Right lobe of liver (tissue), 4 donors: ENCODE data around the gene CAPN2.

Source experiments
- CTCF ChIP-seq, 4 donors: fragments of 200-600 bp in 3 of 4; fragments of 450-650 bp in 1 of 4; IDR thresholded peaks; one replicate each; pipeline versions ENCODE4 v1.5.1 to v1.8.0; 2016 to 2022; ENCODE audit warnings: antibody characterized with exemption in 4 of 4, mild to moderate bottlenecking in 2 of 4
- POLR2A ChIP-seq: fragments of 450-650 bp; IDR thresholded peaks from one replicate; pipeline ENCODE4 v1.6.1; 2017; ENCODE audit warnings: antibody characterized with exemption, mild to moderate bottlenecking
- donor health status: DM: no; HTN: no; CAD: no.
- donor health status: DM: no; HTN: no; CAD: no.
- donor health status: DM: no; HTN: yes; CAD: no.

- TF ChIP-seq POLR2A: no peak
- no peak for TF ChIP-seq CTCF (IDR thresholded peaks at IDR 0.05)
Observed at GRCh38 chr1:223717695-223718363, 5.5 kb downstream of the CAPN2 start.
